H1 (cell line): ENCODE data around the gene TSC22D1.

Experiments
- CTCF ChIP-seq, 3 experiments: IDR thresholded peaks; 1 replicate in 2 of 3; 2 replicates in 1 of 3; pipeline versions ENCODE4 v1.5.1 to v1.6.1; 2011; ENCODE audit warnings: low read length in 3 of 3, mild to moderate bottlenecking in 3 of 3, inconsistent platforms in 2 of 3, low read depth in 1 of 3, moderate library complexity in 1 of 3; ENCODE audit not compliant: insufficient read depth in 1 of 3; ENCODE audit errors: control extremely low read depth in 1 of 3
- TEAD4 ChIP-seq: IDR thresholded peaks from 2 replicates; pipeline ENCODE4 v1.6.1; 2012; ENCODE audit warnings: low read depth, low read length, inconsistent platforms, mixed read lengths

- TF ChIP-seq CTCF (IDR thresholded peaks at IDR 0.05; ENCODE audit: control extremely low read depth in 1 of 3, insufficient read depth in 1 of 3, low read depth in 1 of 3, low read length in 3 of 3) (no peak), TEAD4 (no peak)
Observed at GRCh38 chr13:44617648-44618047, 41.5 kb upstream of the TSC22D1 start.
